SK-N-DZ (cell line): Measurements from ENCODE around the gene VWF.

Experiments
- DNase-seq: peaks from one replicate; pipeline ENCODE4 v3.0.0-alpha.2; 2015; ENCODE audit warnings: low spot score

VWF gene

GRCh38 chr12:6078398-6079096 is 45.9 kb downstream of the VWF start:
- no peak for DNase-seq

- no peak for DNase-seq
These were observed 46.8 kb downstream of the VWF start for GRCh38 chr12:6077692-6078083.

GRCh38 chr12:6076776-6077691 is 47.4 kb downstream of the VWF start:
- DNase-seq: no peak

GRCh38 chr12:6076346-6076745 is 48.1 kb downstream of the VWF start:
- DNase-seq: no peak

GRCh38 chr12:6074979-6075585 is 49.4 kb downstream of the VWF start:
- peak; percentile 55 for DNase-seq

GRCh38 chr12:6074427-6074826 is 50.0 kb downstream of the VWF start:
- DNase-seq: peak; percentile 56

- DNase-seq: no peak
These were observed 51.0 kb downstream of the VWF start for GRCh38 chr12:6073426-6073825.

GRCh38 chr12:6072302-6072752 is 52.1 kb downstream of the VWF start:
- DNase-seq: no peak

GRCh38 chr12:6071589-6071988 is 52.9 kb downstream of the VWF start:
- no peak for DNase-seq

GRCh38 chr12:6070472-6071257 is 53.8 kb downstream of the VWF start:
- no peak for DNase-seq

- DNase-seq: no peak
These were observed 54.9 kb downstream of the VWF start for GRCh38 chr12:6069437-6070093.

GRCh38 chr12:6068227-6068626 is 56.2 kb downstream of the VWF start:
- no peak for DNase-seq

GRCh38 chr12:6067152-6067916 is 57.1 kb downstream of the VWF start:
- DNase-seq: peak; percentile 61

- no peak for DNase-seq
These were observed 57.8 kb downstream of the VWF start for GRCh38 chr12:6066651-6067050.

- no peak for DNase-seq
These were observed 58.6 kb downstream of the VWF start for GRCh38 chr12:6065863-6066199.

- no peak for DNase-seq
These were observed 59.2 kb downstream of the VWF start for GRCh38 chr12:6065131-6065862.

GRCh38 chr12:6062757-6063735 is 61.4 kb downstream of the VWF start:
- peak; percentile 81 for DNase-seq

GRCh38 chr12:6062395-6062756 is 62.1 kb downstream of the VWF start:
- DNase-seq: no peak

GRCh38 chr12:6061660-6062059 is 62.8 kb downstream of the VWF start:
- no peak for DNase-seq
